ENCODE data around the gene NDUFV1. TPM values are rescaled to one million over a fixed set of nuclear protein-coding genes. Genes with fewer than 3 reads are reported as not detected.
"Not testable (repeated sequence)": the region's sequence is repeated elsewhere in the genome, so short reads cannot be mapped to it uniquely, and the experiment has no call there.

Gene NDUFV1
- total RNA-seq, 2 experiments from 2014 or later = 347 to 356 TPM

GRCh38 chr11:67592880-67593564, 13.7 kb upstream of the NDUFV1 start:
- H3K36me3 Mint-ChIP-seq (ENCODE audit: low read depth) = no peaks in the 10 kb centered on the region
- H3K27me3 Mint-ChIP-seq (ENCODE audit: low read depth) = no peaks in the 10 kb centered on the region
- no peak for DNase-seq
- intact Hi-C loops (cut with micrococcal nuclease) = no loop called here
- no peak overlapping the region for H3K27ac Mint-ChIP-seq
- H3K9me3 Mint-ChIP-seq = peaks cover 3% of the 10 kb centered on the region
- no peaks in the 10 kb centered on the region for H3K4me1 Mint-ChIP-seq (ENCODE audit: low read depth)
- CTCF ChIA-PET = interaction anchor here (0.7 to 2.0 kb wide), 4 partner anchors 10 to 22 kb away, joined by 3 to 10 read pairs (median 4); no protein-coding TSS in a partner anchor
- no peak overlapping the region for H3K4me3 Mint-ChIP-seq

- DNase-seq = no peak
- no peak overlapping the region for H3K27ac Mint-ChIP-seq
- CTCF ChIA-PET = interaction anchor here (0.7 kb wide), 1 partner anchor 21 kb away, joined by 3 read pairs; no protein-coding TSS in a partner anchor
- intact Hi-C loops (cut with micrococcal nuclease) = no loop called here
- H3K27me3 Mint-ChIP-seq (ENCODE audit: low read depth) = no peaks in the 10 kb centered on the region
- H3K4me3 Mint-ChIP-seq = no peak overlapping the region
- no peaks in the 10 kb centered on the region for H3K36me3 Mint-ChIP-seq (ENCODE audit: low read depth)
- no peaks in the 10 kb centered on the region for H3K4me1 Mint-ChIP-seq (ENCODE audit: low read depth)
- peaks cover 3% of the 10 kb centered on the region for H3K9me3 Mint-ChIP-seq
Observed at GRCh38 chr11:67593565-67593905, 13.2 kb upstream of the NDUFV1 start.

- H3K9me3 Mint-ChIP-seq = peaks cover 3% of the 10 kb centered on the region
- H3K4me1 Mint-ChIP-seq (ENCODE audit: low read depth) = no peaks in the 10 kb centered on the region
- H3K36me3 Mint-ChIP-seq (ENCODE audit: low read depth) = no peaks in the 10 kb centered on the region
- H3K27ac Mint-ChIP-seq = no peak overlapping the region
- H3K4me3 Mint-ChIP-seq = no peak overlapping the region
- CTCF ChIA-PET = no interaction called here
- no peak for DNase-seq
- no peaks in the 10 kb centered on the region for H3K27me3 Mint-ChIP-seq (ENCODE audit: low read depth)
- intact Hi-C loops (cut with micrococcal nuclease) = no loop called here
Observed at GRCh38 chr11:67594480-67594879, 12.3 kb upstream of the NDUFV1 start.

GRCh38 chr11:67596753-67597300, 9.9 kb upstream of the NDUFV1 start:
- H3K27me3 Mint-ChIP-seq (ENCODE audit: low read depth) = peaks cover 15% of the 10 kb centered on the region
- H3K9me3 Mint-ChIP-seq = peaks cover 3% of the 10 kb centered on the region
- CTCF ChIA-PET = interaction anchor here (0.7 kb wide), 1 partner anchor 35 kb away, joined by 4 read pairs; no protein-coding TSS in a partner anchor
- H3K36me3 Mint-ChIP-seq (ENCODE audit: low read depth) = no peaks in the 10 kb centered on the region
- no peak overlapping the region for H3K4me3 Mint-ChIP-seq
- peaks cover 3% of the 10 kb centered on the region for H3K4me1 Mint-ChIP-seq (ENCODE audit: low read depth)
- no peak overlapping the region for H3K27ac Mint-ChIP-seq
- intact Hi-C loops (cut with micrococcal nuclease) = no loop called here
- no peak for DNase-seq

GRCh38 chr11:67597458-67597857, 9.3 kb upstream of the NDUFV1 start:
- DNase-seq; CTCF ChIA-PET; intact Hi-C loops (cut with micrococcal nuclease); H3K9me3 Mint-ChIP-seq; H3K27ac Mint-ChIP-seq; H3K4me1 Mint-ChIP-seq (ENCODE audit: low read depth); H3K4me3 Mint-ChIP-seq; H3K36me3 Mint-ChIP-seq (ENCODE audit: low read depth): not testable (repeated sequence)
- H3K27me3 Mint-ChIP-seq (ENCODE audit: low read depth) = peaks cover 15% of the 10 kb centered on the region

- CTCF ChIA-PET = interaction anchor here (0.7 kb wide), 1 partner anchor 45 kb away, joined by 3 read pairs; no protein-coding TSS in a partner anchor
- DNase-seq; H3K4me1 Mint-ChIP-seq (ENCODE audit: low read depth); H3K9me3 Mint-ChIP-seq; H3K27ac Mint-ChIP-seq; H3K4me3 Mint-ChIP-seq; H3K36me3 Mint-ChIP-seq (ENCODE audit: low read depth); intact Hi-C loops (cut with micrococcal nuclease): not testable (repeated sequence)
- peaks cover 18% of the 10 kb centered on the region for H3K27me3 Mint-ChIP-seq (ENCODE audit: low read depth)
Observed at GRCh38 chr11:67597963-67598362, 8.8 kb upstream of the NDUFV1 start.

- peaks cover 19% of the 10 kb centered on the region for H3K27me3 Mint-ChIP-seq (ENCODE audit: low read depth)
- peaks cover 3% of the 10 kb centered on the region for H3K4me1 Mint-ChIP-seq (ENCODE audit: low read depth)
- peaks cover 3% of the 10 kb centered on the region for H3K9me3 Mint-ChIP-seq
- intact Hi-C loops (cut with micrococcal nuclease) = no loop called here
- CTCF ChIA-PET = no interaction called here
- H3K4me3 Mint-ChIP-seq = no peak overlapping the region
- no peak for DNase-seq
- no peak overlapping the region for H3K27ac Mint-ChIP-seq
- H3K36me3 Mint-ChIP-seq (ENCODE audit: low read depth) = no peaks in the 10 kb centered on the region
Observed at GRCh38 chr11:67599149-67599548, 7.6 kb upstream of the NDUFV1 start.

- Mint-ChIP-seq H3K4me1 (ENCODE audit: low read depth) (peaks cover 3% of the 10 kb centered on the region), H3K27me3 (ENCODE audit: low read depth) (peaks cover 20% of the 10 kb centered on the region), H3K36me3 (ENCODE audit: low read depth) (no peaks in the 10 kb centered on the region), H3K9me3 (peaks cover 3% of the 10 kb centered on the region), H3K4me3 (no peak overlapping the region), H3K27ac (no peak overlapping the region)
- CTCF ChIA-PET = no interaction called here
- intact Hi-C loops (cut with micrococcal nuclease) = no loop called here
- no peak for DNase-seq
Observed at GRCh38 chr11:67600324-67601029, 6.3 kb upstream of the NDUFV1 start.

- H3K27me3 Mint-ChIP-seq (ENCODE audit: low read depth) = peaks cover 20% of the 10 kb centered on the region
- H3K9me3 Mint-ChIP-seq = peaks cover 3% of the 10 kb centered on the region
- H3K4me1 Mint-ChIP-seq (ENCODE audit: low read depth) = peaks cover 3% of the 10 kb centered on the region
- no peak overlapping the region for H3K4me3 Mint-ChIP-seq
- H3K36me3 Mint-ChIP-seq (ENCODE audit: low read depth) = no peaks in the 10 kb centered on the region
- no peak for DNase-seq
- CTCF ChIA-PET = no interaction called here
- no peak overlapping the region for H3K27ac Mint-ChIP-seq
- intact Hi-C loops (cut with micrococcal nuclease) = no loop called here
Observed at GRCh38 chr11:67601098-67601497, 5.6 kb upstream of the NDUFV1 start.

- CTCF ChIA-PET; H3K27ac Mint-ChIP-seq; intact Hi-C loops (cut with micrococcal nuclease); H3K9me3 Mint-ChIP-seq; H3K36me3 Mint-ChIP-seq (ENCODE audit: low read depth); H3K4me3 Mint-ChIP-seq; DNase-seq: not testable (repeated sequence)
- Mint-ChIP-seq H3K4me1 (ENCODE audit: low read depth) (peaks cover 20% of the 10 kb centered on the region), H3K27me3 (ENCODE audit: low read depth) (peaks cover 20% of the 10 kb centered on the region)
Observed at GRCh38 chr11:67604119-67604518, 2.6 kb upstream of the NDUFV1 start.

GRCh38 chr11:67604815-67605214, 1.9 kb upstream of the NDUFV1 start:
- CTCF ChIA-PET = no interaction called here

GRCh38 chr11:67605231-67606011, 1.3 kb upstream of the NDUFV1 start:
- Mint-ChIP-seq H3K4me3 (peak overlapping the region; percentile 61), H3K9me3 (no peaks in the 10 kb centered on the region), H3K4me1 (ENCODE audit: low read depth) (peaks cover 17% of the 10 kb centered on the region), H3K27ac (no peak overlapping the region), H3K27me3 (ENCODE audit: low read depth) (peaks cover 15% of the 10 kb centered on the region), H3K36me3 (ENCODE audit: low read depth) (peaks cover 15% of the 10 kb centered on the region)
- CTCF ChIA-PET = no interaction called here
- intact Hi-C loops (cut with micrococcal nuclease) = loop anchor here (1.0 to 5.0 kb wide), 5 partner anchors 9 to 203 kb away; partner anchors contain the start of genes CDK2AP2, GSTP1, NUDT8 and PPP1CA
- no peak for DNase-seq

More at GRCh38 chr11:67604815-67605214, 1.9 kb upstream of the NDUFV1 start:
- Mint-ChIP-seq H3K27me3 (ENCODE audit: low read depth) (peaks cover 20% of the 10 kb centered on the region), H3K9me3 (no peaks in the 10 kb centered on the region), H3K4me3 (peak overlapping the region; percentile 34), H3K27ac (no peak overlapping the region), H3K36me3 (ENCODE audit: low read depth) (peaks cover 13% of the 10 kb centered on the region), H3K4me1 (ENCODE audit: low read depth) (peaks cover 20% of the 10 kb centered on the region)
- no peak for DNase-seq
- intact Hi-C loops (cut with micrococcal nuclease) = loop anchor here (5.0 kb wide), 1 partner anchor 203 kb away; the partner anchor contains the start of genes PPP1CA and TBC1D10C

Data from activated naive CD4-positive, alpha-beta T cell treated with anti-CD3 and anti-CD28 coated beads for 36 hours (primary cell).